OCI-LY7 (cell line): Measurements from ENCODE around the gene SLC6A6. TPM values are rescaled to one million over a fixed set of nuclear protein-coding genes. Genes with fewer than 3 reads are reported as not detected.

ENCODE experiments used
- BruUV-seq: library from RNA; stranded (reverse); fragments of 400-500 nt; replicated peaks from 2 replicates; lab custom pipeline; 2021; lab: Mats Ljungman, UMichigan
- CTCF ChIA-PET: fragments of 300-600 bp; sonication (Branson Sonifier 250); formaldehyde crosslinking; loops from one replicate; lab custom pipeline; 2022; ENCODE audit warnings: antibody characterized with exemption; ENCODE audit not compliant: unreplicated experiment; lab: Charles Lee
- POLR2A ChIA-PET: fragments of 300-600 bp; sonication (Branson Sonifier 250); formaldehyde crosslinking; loops from one replicate; lab custom pipeline; 2022; ENCODE audit warnings: antibody characterized with exemption; lab: Charles Lee
- DNase-seq: peaks from one replicate; pipeline ENCODE4 v3.0.0-alpha.2; 2015; ENCODE audit warnings: low spot score
- H2AFZ ChIP-seq: fragments of 200-600 bp; sonication (generic), shearing (Covaris generic); 2 replicates; pipeline ENCODE4 v1.6.1; 2014; ENCODE audit warnings: mild to moderate bottlenecking, antibody characterized with exemption, low read length, moderate library complexity
- H3K27ac ChIP-seq: fragments of 200-600 bp; sonication (generic); 2 replicates; pipeline ENCODE4 v1.5.1; 2014; ENCODE audit warnings: mixed run types, low read depth, mild to moderate bottlenecking, moderate library complexity, low read length, inconsistent platforms; ENCODE audit not compliant: poor library complexity, severe bottlenecking
- H3K36me3 ChIP-seq: fragments of 200-600 bp; sonication (generic); 2 replicates; pipeline ENCODE4 v1.6.1; 2014; ENCODE audit warnings: mild to moderate bottlenecking, antibody characterized with exemption, low read length, moderate library complexity, mixed read lengths; ENCODE audit not compliant: insufficient read depth
- H3K4me1 ChIP-seq: fragments of 200-600 bp; sonication (generic); 2 replicates; pipeline ENCODE4 v1.5.1; 2014; ENCODE audit warnings: mild to moderate bottlenecking, low read length; ENCODE audit not compliant: insufficient read depth, poor library complexity, severe bottlenecking
- H3K4me2 ChIP-seq: fragments of 200-600 bp; sonication (generic); 2 replicates; pipeline ENCODE4 v1.6.1; 2014; ENCODE audit warnings: mild to moderate bottlenecking, low read length
- H3K4me3 ChIP-seq: fragments of 200-600 bp; sonication (generic); 2 replicates; pipeline ENCODE4 v1.5.1; 2014; ENCODE audit warnings: mild to moderate bottlenecking, low read depth, low read length; ENCODE audit not compliant: poor library complexity, severe bottlenecking
- H3K79me2 ChIP-seq: fragments of 200-600 bp; sonication (generic); 2 replicates; pipeline ENCODE4 v1.6.1; 2016; ENCODE audit warnings: low read depth, mild to moderate bottlenecking, low read length, moderate library complexity, mixed read lengths; ENCODE audit not compliant: insufficient read depth
- H3K9me2 ChIP-seq: fragments of 200-600 bp; sonication (generic); 2 replicates; pipeline ENCODE4 v1.6.1; 2016; ENCODE audit warnings: mild to moderate bottlenecking, low read length, mixed read lengths; ENCODE audit not compliant: insufficient read depth
- H3K9me3 ChIP-seq: fragments of 200-600 bp; sonication (generic); 2 replicates; pipeline ENCODE4 v1.6.1; 2014; ENCODE audit warnings: mild to moderate bottlenecking, mixed run types, low read length, mixed read lengths
- H4K20me1 ChIP-seq: fragments of 200-600 bp; sonication (generic); 2 replicates; pipeline ENCODE4 v1.6.1; 2014; ENCODE audit warnings: mild to moderate bottlenecking, antibody characterized with exemption, low read length, moderate library complexity, mixed read lengths; ENCODE audit not compliant: insufficient read depth
- EZH2phosphoT487 ChIP-seq: fragments of 200-600 bp; sonication (generic); IDR thresholded peaks from 2 replicates; pipeline ENCODE4 v1.6.1; 2018; ENCODE audit warnings: low read depth, borderline replicate concordance, mild to moderate bottlenecking, mixed run types, antibody characterized with exemption, low read length, moderate library complexity, mixed read lengths
- intact Hi-C: fragments of 100-400 bp; cut with micrococcal nuclease; formaldehyde crosslinking; loops from one replicate; pipeline ENCODE4 v1.10.0; 2022; ENCODE audit not compliant: unreplicated experiment
- total RNA-seq, 2 experiments: library from RNA; depleted of rRNA in 1 of 2; stranded (reverse); fragments of >200 nt in 1 of 2; shearing (Covaris generic) in 1 of 2; gene quantifications; 2 replicates each; pipeline ENCODE4 v1.2.3, GENCODE V29; 2014 to 2022
- TF ChIP-seq, protein P1 (sequence below): fragments of 200-600 bp; sonication (generic); conservative IDR thresholded peaks from 2 replicates; pipeline ENCODE4 v1.5.1; 2014; ENCODE audit warnings: mild to moderate bottlenecking, antibody characterized with exemption, low read length, moderate library complexity, mixed read lengths

Gene SLC6A6
- total RNA-seq, 2 experiments from 2014 or later: 43.0 to 51.8 TPM

DNA sequence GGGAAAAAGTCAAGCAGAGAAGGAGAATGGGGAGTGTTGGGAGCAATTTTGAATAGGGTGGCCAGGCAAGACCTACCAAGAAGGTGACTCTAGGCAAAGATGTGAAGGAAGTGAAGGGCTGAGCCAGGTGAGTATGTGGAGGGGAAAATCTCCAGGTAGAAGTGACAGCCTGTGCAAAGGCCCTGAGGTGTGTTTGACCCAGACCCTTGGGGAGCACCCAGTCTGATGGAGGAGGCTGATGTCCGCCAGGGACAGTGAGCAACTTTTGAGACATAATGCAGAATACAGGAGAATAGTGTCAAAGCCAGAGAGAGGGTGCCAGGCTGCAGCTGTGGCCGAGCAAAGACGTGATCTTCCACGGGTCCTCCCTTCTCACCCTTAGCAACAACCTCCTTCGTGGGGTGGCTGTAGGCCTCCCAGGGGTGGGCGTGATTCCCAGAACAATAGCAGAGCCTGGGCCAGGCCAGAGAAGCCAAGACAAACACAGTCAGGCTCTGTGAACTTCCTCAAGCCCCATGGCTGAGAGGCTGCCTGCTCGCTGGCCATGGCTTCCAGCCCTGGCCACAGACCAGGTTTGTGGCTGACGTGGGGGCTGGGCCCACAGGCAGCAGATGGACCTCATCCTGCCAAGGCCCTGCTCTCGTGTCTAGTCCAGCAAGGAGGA lies 58.1 kb downstream of the SLC6A6 start:
- Histone ChIP-seq H3K4me1 (no peaks in the 10 kb centered on the region), H3K36me3 (peaks cover 98% of the 10 kb centered on the region), H3K27ac (no peak overlapping the region), H4K20me1 (no peaks in the 10 kb centered on the region), H3K4me2 (no peak overlapping the region), H2AFZ (no peak overlapping the region), H3K4me3 (no peak overlapping the region), H3K79me2 (no peaks in the 10 kb centered on the region), H3K9me2 (no peaks in the 10 kb centered on the region), H3K9me3 (no peaks in the 10 kb centered on the region)
- DNase-seq: no peak
- POLR2A ChIA-PET: interaction anchor here (1.5 kb wide), 1 partner anchor 21 kb away, joined by 3 read pairs; no protein-coding TSS in a partner anchor
- TF ChIP-seq, protein P1, sequence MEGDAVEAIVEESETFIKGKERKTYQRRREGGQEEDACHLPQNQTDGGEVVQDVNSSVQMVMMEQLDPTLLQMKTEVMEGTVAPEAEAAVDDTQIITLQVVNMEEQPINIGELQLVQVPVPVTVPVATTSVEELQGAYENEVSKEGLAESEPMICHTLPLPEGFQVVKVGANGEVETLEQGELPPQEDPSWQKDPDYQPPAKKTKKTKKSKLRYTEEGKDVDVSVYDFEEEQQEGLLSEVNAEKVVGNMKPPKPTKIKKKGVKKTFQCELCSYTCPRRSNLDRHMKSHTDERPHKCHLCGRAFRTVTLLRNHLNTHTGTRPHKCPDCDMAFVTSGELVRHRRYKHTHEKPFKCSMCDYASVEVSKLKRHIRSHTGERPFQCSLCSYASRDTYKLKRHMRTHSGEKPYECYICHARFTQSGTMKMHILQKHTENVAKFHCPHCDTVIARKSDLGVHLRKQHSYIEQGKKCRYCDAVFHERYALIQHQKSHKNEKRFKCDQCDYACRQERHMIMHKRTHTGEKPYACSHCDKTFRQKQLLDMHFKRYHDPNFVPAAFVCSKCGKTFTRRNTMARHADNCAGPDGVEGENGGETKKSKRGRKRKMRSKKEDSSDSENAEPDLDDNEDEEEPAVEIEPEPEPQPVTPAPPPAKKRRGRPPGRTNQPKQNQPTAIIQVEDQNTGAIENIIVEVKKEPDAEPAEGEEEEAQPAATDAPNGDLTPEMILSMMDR: no peak
- no peak for TF ChIP-seq EZH2phosphoT487
- intact Hi-C loops: loop anchor here (1.0 kb wide), 1 partner anchor 58 kb away; the partner anchor contains the start of gene SLC6A6
- no TSS peak for BruUV-seq
- CTCF ChIA-PET: interaction anchor here (0.6 kb wide), 1 partner anchor 245 kb away, joined by 3 read pairs; no protein-coding TSS in a partner anchor

DNA sequence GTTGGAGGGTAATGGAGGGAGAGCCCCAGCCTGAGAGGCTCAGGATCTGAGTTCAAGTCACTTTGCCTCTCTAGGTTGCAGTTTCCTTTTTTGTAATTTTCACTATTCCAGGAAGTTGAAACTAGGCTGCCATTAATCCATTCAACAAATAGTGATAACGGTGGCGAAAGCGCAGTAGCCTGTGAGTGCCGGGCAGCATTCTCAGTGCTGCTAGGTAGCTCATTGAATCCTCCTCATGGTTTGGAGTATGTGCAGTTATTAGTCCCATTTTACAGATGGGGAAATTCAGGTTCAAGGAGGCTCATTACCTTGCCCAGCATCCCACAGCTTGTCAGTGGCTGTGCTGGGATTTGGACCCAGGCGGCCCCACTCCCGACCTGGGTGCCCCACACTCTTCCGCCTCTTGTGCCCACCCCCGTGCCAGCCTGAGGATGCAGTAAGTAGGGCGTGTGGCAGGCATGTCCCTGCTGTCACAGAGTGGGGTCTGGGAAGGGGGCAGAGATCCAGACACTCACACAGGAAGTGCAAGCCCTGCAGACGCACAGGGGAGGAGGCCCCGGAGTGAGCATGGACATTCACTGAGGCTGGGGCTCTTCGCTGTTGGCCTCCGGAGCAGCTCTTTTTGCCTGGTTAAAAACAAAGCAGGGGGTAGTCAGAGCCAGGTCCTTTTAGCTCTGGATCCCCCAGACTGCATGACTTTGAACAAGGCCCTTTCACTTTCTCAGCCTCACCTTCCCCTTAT lies 58.8 kb downstream of the SLC6A6 start:
- no peak overlapping the region for H3K4me3 ChIP-seq
- H3K36me3 ChIP-seq: peaks cover 95% of the 10 kb centered on the region
- H3K79me2 ChIP-seq: no peaks in the 10 kb centered on the region
- H3K27ac ChIP-seq: no peak overlapping the region
- no peaks in the 10 kb centered on the region for H3K9me3 ChIP-seq
- CTCF ChIA-PET: no interaction called here
- intact Hi-C loops: loop anchor here (1.0 kb wide), 1 partner anchor 59 kb away; the partner anchor contains the start of gene SLC6A6
- H3K4me2 ChIP-seq: no peak overlapping the region
- BruUV-seq: no TSS peak
- no peaks in the 10 kb centered on the region for H4K20me1 ChIP-seq
- no peak for DNase-seq
- no peaks in the 10 kb centered on the region for H3K4me1 ChIP-seq
- POLR2A ChIA-PET: interaction anchor here (1.5 kb wide), 1 partner anchor 22 kb away, joined by 3 read pairs; no protein-coding TSS in a partner anchor
- no peak overlapping the region for H2AFZ ChIP-seq
- no peaks in the 10 kb centered on the region for H3K9me2 ChIP-seq
- TF ChIP-seq, protein P1: no peak
- TF ChIP-seq EZH2phosphoT487: no peak
